22Rv1 (cell line): ENCODE measurements around the gene CDT1.

Experiments used
- ZFX ChIP-seq: fragments of 450-650 bp; IDR thresholded peaks from 2 replicates; pipeline ENCODE4 v1.6.1; 2017; ENCODE audit warnings: antibody characterized with exemption, borderline replicate concordance
- TF ChIP-seq, protein P1 (sequence below): fragments of 450-650 bp; IDR thresholded peaks from 2 replicates; pipeline ENCODE4 v1.5.1; 2017; ENCODE audit warnings: mild to moderate bottlenecking

DNA sequence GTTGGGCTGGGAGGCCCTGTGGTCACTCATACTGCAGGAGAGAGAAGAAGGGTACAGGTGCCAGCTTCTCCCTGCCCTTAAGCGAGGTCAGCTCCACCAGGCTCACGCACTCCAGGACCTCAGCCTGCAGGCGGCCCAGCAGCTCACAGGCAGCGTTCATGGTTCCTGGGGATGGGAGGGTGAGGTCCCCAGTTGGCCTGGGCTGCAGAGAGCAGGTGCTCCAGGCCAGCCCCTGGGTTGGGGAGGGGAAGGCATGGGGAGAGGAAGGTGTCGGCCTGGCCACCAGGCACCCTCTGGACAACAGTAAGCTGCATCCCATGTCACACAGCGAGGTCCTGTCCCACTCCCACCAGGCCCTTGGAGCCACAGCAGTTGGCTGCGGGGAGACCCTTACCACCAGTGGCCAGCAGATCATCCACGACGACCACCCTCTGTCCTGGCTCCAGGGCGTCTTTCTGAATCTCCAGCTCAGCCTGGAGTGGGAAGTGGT, 6.1 kb downstream of the CDT1 start:
- TF ChIP-seq, protein P1, sequence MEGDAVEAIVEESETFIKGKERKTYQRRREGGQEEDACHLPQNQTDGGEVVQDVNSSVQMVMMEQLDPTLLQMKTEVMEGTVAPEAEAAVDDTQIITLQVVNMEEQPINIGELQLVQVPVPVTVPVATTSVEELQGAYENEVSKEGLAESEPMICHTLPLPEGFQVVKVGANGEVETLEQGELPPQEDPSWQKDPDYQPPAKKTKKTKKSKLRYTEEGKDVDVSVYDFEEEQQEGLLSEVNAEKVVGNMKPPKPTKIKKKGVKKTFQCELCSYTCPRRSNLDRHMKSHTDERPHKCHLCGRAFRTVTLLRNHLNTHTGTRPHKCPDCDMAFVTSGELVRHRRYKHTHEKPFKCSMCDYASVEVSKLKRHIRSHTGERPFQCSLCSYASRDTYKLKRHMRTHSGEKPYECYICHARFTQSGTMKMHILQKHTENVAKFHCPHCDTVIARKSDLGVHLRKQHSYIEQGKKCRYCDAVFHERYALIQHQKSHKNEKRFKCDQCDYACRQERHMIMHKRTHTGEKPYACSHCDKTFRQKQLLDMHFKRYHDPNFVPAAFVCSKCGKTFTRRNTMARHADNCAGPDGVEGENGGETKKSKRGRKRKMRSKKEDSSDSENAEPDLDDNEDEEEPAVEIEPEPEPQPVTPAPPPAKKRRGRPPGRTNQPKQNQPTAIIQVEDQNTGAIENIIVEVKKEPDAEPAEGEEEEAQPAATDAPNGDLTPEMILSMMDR: no peak
- TF ChIP-seq ZFX: no peak
